Adrenal gland (tissue), 5 donors: ENCODE results near the gene TCERG1.

Source experiments
- POLR2A ChIP-seq, 2 donors: fragments of 450-650 bp; IDR thresholded peaks; one replicate each; pipeline ENCODE4 v1.6.1; 2017; ENCODE audit warnings: antibody characterized with exemption in 2 of 2, mild to moderate bottlenecking in 2 of 2, moderate library complexity in 1 of 2
- TF ChIP-seq, protein P1 (sequence below), 6 experiments: fragments of 450-650 bp in 4 of 6; fragments of 200-600 bp in 2 of 6; sonication (generic) in 1 of 6; IDR thresholded peaks; 1 replicate in 5 of 6; 2 replicates in 1 of 6; pipeline versions ENCODE4 v1.5.1 to v1.8.0; 2016 to 2021; ENCODE audit warnings: antibody characterized with exemption in 6 of 6, mild to moderate bottlenecking in 2 of 6, moderate library complexity in 1 of 6
- donor health status: DM: no; HTN: no; CAD: no.

DNA sequence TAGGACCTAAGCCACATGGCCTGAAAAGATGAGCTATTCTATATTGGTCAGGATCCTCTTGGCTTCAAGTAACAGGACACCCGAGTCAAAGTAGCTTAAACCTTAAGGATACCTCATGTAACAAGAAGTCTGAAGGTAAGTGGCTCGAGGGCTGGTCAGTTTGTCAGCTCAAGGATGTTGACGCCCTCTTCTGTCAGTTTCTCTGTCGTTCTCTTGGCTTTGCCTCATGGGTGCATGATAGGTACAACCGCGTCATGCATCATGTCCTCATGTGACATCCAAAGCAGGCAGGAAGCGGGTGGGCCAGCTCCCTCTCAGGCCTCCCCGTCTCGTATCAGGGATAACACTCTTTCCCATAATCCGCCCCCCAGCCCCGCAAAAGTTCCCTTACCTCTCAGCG lies 22.1 kb upstream of the TCERG1 start:
- TF ChIP-seq, protein P1, sequence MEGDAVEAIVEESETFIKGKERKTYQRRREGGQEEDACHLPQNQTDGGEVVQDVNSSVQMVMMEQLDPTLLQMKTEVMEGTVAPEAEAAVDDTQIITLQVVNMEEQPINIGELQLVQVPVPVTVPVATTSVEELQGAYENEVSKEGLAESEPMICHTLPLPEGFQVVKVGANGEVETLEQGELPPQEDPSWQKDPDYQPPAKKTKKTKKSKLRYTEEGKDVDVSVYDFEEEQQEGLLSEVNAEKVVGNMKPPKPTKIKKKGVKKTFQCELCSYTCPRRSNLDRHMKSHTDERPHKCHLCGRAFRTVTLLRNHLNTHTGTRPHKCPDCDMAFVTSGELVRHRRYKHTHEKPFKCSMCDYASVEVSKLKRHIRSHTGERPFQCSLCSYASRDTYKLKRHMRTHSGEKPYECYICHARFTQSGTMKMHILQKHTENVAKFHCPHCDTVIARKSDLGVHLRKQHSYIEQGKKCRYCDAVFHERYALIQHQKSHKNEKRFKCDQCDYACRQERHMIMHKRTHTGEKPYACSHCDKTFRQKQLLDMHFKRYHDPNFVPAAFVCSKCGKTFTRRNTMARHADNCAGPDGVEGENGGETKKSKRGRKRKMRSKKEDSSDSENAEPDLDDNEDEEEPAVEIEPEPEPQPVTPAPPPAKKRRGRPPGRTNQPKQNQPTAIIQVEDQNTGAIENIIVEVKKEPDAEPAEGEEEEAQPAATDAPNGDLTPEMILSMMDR (IDR thresholded peaks at IDR 0.05): no peak
- no peak for TF ChIP-seq POLR2A (IDR thresholded peaks at IDR 0.05)
